Measurements from ENCODE around the gene TSKS. TPM values are rescaled to one million over a fixed set of nuclear protein-coding genes. Genes with fewer than 3 reads are reported as not detected.
"Not testable (repeated sequence)": the region's sequence is repeated elsewhere in the genome, so short reads cannot be mapped to it uniquely, and the experiment has no call there.

TSKS gene
- polyA plus RNA-seq, 1 donor: 0.94 TPM

- peak; percentile 100 for DNase-seq
These were observed 3.2 kb upstream of the TSKS start for GRCh38 chr19:49766007-49766929.

GRCh38 chr19:49764341-49764740, 1.2 kb upstream of the TSKS start:
- DNase-seq: no peak

- DNase-seq: peak; percentile 38
These were observed 1.3 kb downstream of the TSKS start for GRCh38 chr19:49761625-49762311.

GRCh38 chr19:49761249-49761624, 1.9 kb downstream of the TSKS start:
- no peak for DNase-seq

- DNase-seq: no peak
These were observed 4.8 kb downstream of the TSKS start for GRCh38 chr19:49758292-49758691.

GRCh38 chr19:49755956-49756355, 7.2 kb downstream of the TSKS start:
- no peak for DNase-seq

- DNase-seq: no peak
These were observed 10.4 kb downstream of the TSKS start for GRCh38 chr19:49752701-49753100.

- no peak for DNase-seq
These were observed 13.3 kb downstream of the TSKS start for GRCh38 chr19:49749771-49750170.

GRCh38 chr19:49749055-49749716, 13.9 kb downstream of the TSKS start:
- no peak for DNase-seq

GRCh38 chr19:49746206-49746958, 16.7 kb downstream of the TSKS start:
- no peak for DNase-seq

GRCh38 chr19:49744946-49745381, 18.1 kb downstream of the TSKS start:
- no peak for DNase-seq

- DNase-seq: no peak
These were observed 21.8 kb downstream of the TSKS start for GRCh38 chr19:49741210-49741844.

GRCh38 chr19:49739933-49740332, 23.2 kb downstream of the TSKS start:
- no peak for DNase-seq

- no peak for DNase-seq
These were observed 24.0 kb downstream of the TSKS start for GRCh38 chr19:49739098-49739497.

- no peak for DNase-seq
These were observed 24.8 kb downstream of the TSKS start for GRCh38 chr19:49738268-49738667.

- DNase-seq: no peak
These were observed 32.9 kb downstream of the TSKS start for GRCh38 chr19:49730166-49730565.

GRCh38 chr19:49727217-49728030, 35.7 kb downstream of the TSKS start:
- DNase-seq: peak; percentile 45

GRCh38 chr19:49719420-49719819, 43.7 kb downstream of the TSKS start:
- DNase-seq: not testable (repeated sequence)

- no peak for DNase-seq
These were observed 44.1 kb downstream of the TSKS start for GRCh38 chr19:49718991-49719390.

- DNase-seq: peak; percentile 19
These were observed 44.6 kb downstream of the TSKS start for GRCh38 chr19:49718511-49718910.

GRCh38 chr19:49716154-49716553, 47.0 kb downstream of the TSKS start:
- no peak for DNase-seq

Data from hindlimb muscle (tissue), 1 donor.